Hepatocyte (in vitro differentiated cells): ENCODE results near the gene OGDH.

Experiments
- CTCF ChIP-seq: fragments of 200-600 bp; sonication (generic); IDR thresholded peaks from 2 replicates; pipeline ENCODE4 v1.5.1; 2016; ENCODE audit warnings: antibody characterized with exemption, mild to moderate bottlenecking; ENCODE audit not compliant: poor library complexity
- EZH2 ChIP-seq: fragments of 200-600 bp; sonication (generic); IDR thresholded peaks from 2 replicates; pipeline ENCODE4 v1.6.1; 2016; ENCODE audit warnings: antibody characterized with exemption, mild to moderate bottlenecking, borderline replicate concordance
- EZH2phosphoT487 ChIP-seq: fragments of 200-600 bp; sonication (generic); IDR thresholded peaks from one replicate; pipeline ENCODE4 v1.6.1; 2018; ENCODE audit warnings: antibody characterized with exemption, mild to moderate bottlenecking, low read depth, moderate library complexity; ENCODE audit not compliant: unreplicated experiment, severe bottlenecking

- no peak for TF ChIP-seq EZH2
- no peak for TF ChIP-seq CTCF
- no peak for TF ChIP-seq EZH2phosphoT487
These were observed 105.1 kb downstream of the OGDH start for GRCh38 chr7:44711528-44711927.
